Panc1 (cell line): ENCODE measurements around the gene CA12. TPM values are rescaled to one million over a fixed set of nuclear protein-coding genes. Genes with fewer than 3 reads are reported as not detected.

Source experiments
- ATAC-seq: fragments of 200-7000 bp; cut with Tn5 transposase; 2 replicates; pipeline ENCODE4 v1.9.1; 2020; ENCODE audit warnings: mild to moderate bottlenecking, moderate library complexity
- BruUV-seq: library from RNA; stranded (reverse); fragments of 400-500 nt; replicated peaks from 2 replicates; lab custom pipeline; 2021; lab: Mats Ljungman, UMichigan
- CTCF ChIA-PET: fragments of 300-600 bp; sonication (Branson Sonifier 250); formaldehyde crosslinking; loops from one replicate; lab custom pipeline; 2022; ENCODE audit warnings: antibody characterized with exemption; lab: Charles Lee
- POLR2A ChIA-PET: fragments of 300-600 bp; sonication (Branson Sonifier 250); formaldehyde crosslinking; loops from one replicate; lab custom pipeline; 2022; ENCODE audit warnings: antibody characterized with exemption; lab: Charles Lee
- DNase-seq: peaks from one replicate; pipeline ENCODE4 v3.0.0-alpha.2; 2010; ENCODE audit warnings: low read depth, low spot score
- H3K27ac ChIP-seq: 2 replicates; pipeline ENCODE4 v1.5.1; 2011; ENCODE audit warnings: mild to moderate bottlenecking, low read length, inconsistent platforms
- H3K27me3 ChIP-seq: fragments of 200-500 bp; sonication (Bioruptor generic); 2 replicates; pipeline ENCODE4 v1.6.0; 2014; ENCODE audit warnings: low read length, inconsistent platforms; ENCODE audit not compliant: control insufficient read depth, insufficient read depth
- H3K36me3 ChIP-seq: fragments of 200-500 bp; sonication (Bioruptor generic); 2 replicates; pipeline ENCODE4 v1.5.1; 2014; ENCODE audit warnings: inconsistent platforms, mild to moderate bottlenecking, low read length, moderate library complexity; ENCODE audit not compliant: control insufficient read depth, insufficient read depth
- H3K4me1 ChIP-seq: 2 replicates; pipeline ENCODE4 v1.5.1; 2011; ENCODE audit warnings: inconsistent platforms, mild to moderate bottlenecking, low read length, moderate library complexity; ENCODE audit not compliant: control insufficient read depth, insufficient read depth
- H3K4me3 ChIP-seq, 2 experiments: 2 replicates each; pipeline ENCODE4 v1.5.1; 2011 to 2012; ENCODE audit warnings: low read depth in 2 of 2, low read length in 2 of 2, mild to moderate bottlenecking in 2 of 2, inconsistent platforms in 1 of 2, moderate library complexity in 1 of 2
- H3K9me3 ChIP-seq: fragments of 200-500 bp; sonication (Bioruptor generic); 2 replicates; pipeline ENCODE4 v1.5.1; 2014; ENCODE audit warnings: low read depth, mild to moderate bottlenecking, inconsistent platforms, low read length, moderate library complexity; ENCODE audit not compliant: control insufficient read depth, insufficient read depth
- POLR2AphosphoS5 ChIP-seq: IDR thresholded peaks from 2 replicates; pipeline ENCODE4 v1.6.1; 2012; ENCODE audit warnings: mild to moderate bottlenecking, low read depth, low read length, moderate library complexity
- SIN3A ChIP-seq: IDR thresholded peaks from 2 replicates; pipeline ENCODE4 v1.6.1; 2012; ENCODE audit warnings: low read depth, mild to moderate bottlenecking, low read length, moderate library complexity, borderline replicate concordance; ENCODE audit not compliant: insufficient read depth
- TCF7L2 ChIP-seq: IDR thresholded peaks from 2 replicates; pipeline ENCODE4 v1.6.1; 2011; ENCODE audit warnings: mild to moderate bottlenecking, low read depth, low read length, inconsistent platforms
- in situ Hi-C: cut with HindIII; loops from 2 replicates; pipeline ENCODE4 v1.10.0; 2016; ENCODE audit warnings: low sequenced_read_pairs, low pct_unique_long_range_greater_than_20kb
- intact Hi-C: fragments of 100-400 bp; cut with micrococcal nuclease; formaldehyde crosslinking; loops from one replicate; pipeline ENCODE4 v1.10.0; 2022; ENCODE audit not compliant: unreplicated experiment
- total RNA-seq: library from RNA; stranded (reverse); gene quantifications from one replicate; pipeline ENCODE4 v1.2.1, GENCODE V29; 2021; ENCODE audit not compliant: unreplicated experiment
- TF ChIP-seq, protein P1 (sequence below): fragments of 450-650 bp; IDR thresholded peaks from 2 replicates; pipeline ENCODE4 v1.5.1; 2017; ENCODE audit warnings: mild to moderate bottlenecking
- TF ChIP-seq, protein P2 (sequence below), 2 experiments: IDR thresholded peaks; 2 replicates each; pipeline ENCODE4 v1.6.1; 2011 to 2012; ENCODE audit warnings: low read depth in 2 of 2, control low read depth in 1 of 2, low read length in 1 of 2, mild to moderate bottlenecking in 1 of 2, moderate library complexity in 1 of 2; ENCODE audit not compliant: insufficient read depth in 1 of 2

Gene CA12
- total RNA-seq, 1 experiment from 2014 or later: 0.74 TPM

DNA sequence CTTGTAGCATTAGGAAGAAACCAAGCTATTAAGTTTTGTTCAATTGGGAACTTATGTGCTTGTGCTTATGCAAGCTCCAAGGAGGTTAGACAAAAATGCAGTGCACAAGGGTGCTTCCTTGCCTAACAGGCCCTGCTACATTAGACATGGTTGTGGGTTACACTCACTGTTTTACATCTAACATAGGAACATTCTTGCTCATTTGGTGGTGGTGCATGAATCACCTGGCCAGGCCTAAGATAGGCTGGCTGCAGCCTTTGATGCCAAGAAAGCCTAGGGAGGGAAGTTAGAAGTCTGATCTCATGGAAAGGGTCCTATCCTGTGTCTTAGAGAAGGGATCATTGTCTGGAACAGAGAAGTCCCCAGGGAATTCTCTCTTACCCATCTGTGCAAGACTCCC is 43.5 kb downstream of the CA12 start:
- H3K9me3 ChIP-seq: no peaks in the 10 kb centered on the region

DNA sequence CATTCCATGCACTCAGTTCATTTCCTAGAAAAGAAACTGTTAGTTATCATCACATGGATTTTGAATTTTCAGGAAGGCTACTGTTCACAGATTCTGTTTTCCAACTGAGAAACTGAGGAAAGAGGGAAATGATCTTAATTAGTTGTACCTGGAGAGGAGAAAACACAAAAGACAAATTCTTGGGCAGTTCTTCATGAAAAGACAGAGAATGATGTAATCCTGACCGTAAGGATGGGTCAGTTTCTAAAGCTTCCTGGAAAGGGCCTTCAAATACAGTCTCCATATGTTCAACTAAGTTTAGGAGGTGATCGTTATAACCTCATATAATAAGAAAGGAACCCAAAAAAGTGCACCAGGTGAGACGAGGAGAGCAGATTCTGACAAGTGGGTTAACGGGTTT is 44.6 kb downstream of the CA12 start:
- H3K36me3 ChIP-seq: no peaks in the 10 kb centered on the region
- H3K9me3 ChIP-seq: no peaks in the 10 kb centered on the region
- no peak for DNase-seq
- ChIA-PET POLR2A (no interaction called here), CTCF (no interaction called here)
- intact Hi-C loops: no loop called here
- BruUV-seq: no TSS peak
- TF ChIP-seq SIN3A (no peak), TCF7L2 (no peak), POLR2AphosphoS5 (no peak)
- TF ChIP-seq, protein P1, sequence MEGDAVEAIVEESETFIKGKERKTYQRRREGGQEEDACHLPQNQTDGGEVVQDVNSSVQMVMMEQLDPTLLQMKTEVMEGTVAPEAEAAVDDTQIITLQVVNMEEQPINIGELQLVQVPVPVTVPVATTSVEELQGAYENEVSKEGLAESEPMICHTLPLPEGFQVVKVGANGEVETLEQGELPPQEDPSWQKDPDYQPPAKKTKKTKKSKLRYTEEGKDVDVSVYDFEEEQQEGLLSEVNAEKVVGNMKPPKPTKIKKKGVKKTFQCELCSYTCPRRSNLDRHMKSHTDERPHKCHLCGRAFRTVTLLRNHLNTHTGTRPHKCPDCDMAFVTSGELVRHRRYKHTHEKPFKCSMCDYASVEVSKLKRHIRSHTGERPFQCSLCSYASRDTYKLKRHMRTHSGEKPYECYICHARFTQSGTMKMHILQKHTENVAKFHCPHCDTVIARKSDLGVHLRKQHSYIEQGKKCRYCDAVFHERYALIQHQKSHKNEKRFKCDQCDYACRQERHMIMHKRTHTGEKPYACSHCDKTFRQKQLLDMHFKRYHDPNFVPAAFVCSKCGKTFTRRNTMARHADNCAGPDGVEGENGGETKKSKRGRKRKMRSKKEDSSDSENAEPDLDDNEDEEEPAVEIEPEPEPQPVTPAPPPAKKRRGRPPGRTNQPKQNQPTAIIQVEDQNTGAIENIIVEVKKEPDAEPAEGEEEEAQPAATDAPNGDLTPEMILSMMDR: no peak
- TF ChIP-seq, protein P2, sequence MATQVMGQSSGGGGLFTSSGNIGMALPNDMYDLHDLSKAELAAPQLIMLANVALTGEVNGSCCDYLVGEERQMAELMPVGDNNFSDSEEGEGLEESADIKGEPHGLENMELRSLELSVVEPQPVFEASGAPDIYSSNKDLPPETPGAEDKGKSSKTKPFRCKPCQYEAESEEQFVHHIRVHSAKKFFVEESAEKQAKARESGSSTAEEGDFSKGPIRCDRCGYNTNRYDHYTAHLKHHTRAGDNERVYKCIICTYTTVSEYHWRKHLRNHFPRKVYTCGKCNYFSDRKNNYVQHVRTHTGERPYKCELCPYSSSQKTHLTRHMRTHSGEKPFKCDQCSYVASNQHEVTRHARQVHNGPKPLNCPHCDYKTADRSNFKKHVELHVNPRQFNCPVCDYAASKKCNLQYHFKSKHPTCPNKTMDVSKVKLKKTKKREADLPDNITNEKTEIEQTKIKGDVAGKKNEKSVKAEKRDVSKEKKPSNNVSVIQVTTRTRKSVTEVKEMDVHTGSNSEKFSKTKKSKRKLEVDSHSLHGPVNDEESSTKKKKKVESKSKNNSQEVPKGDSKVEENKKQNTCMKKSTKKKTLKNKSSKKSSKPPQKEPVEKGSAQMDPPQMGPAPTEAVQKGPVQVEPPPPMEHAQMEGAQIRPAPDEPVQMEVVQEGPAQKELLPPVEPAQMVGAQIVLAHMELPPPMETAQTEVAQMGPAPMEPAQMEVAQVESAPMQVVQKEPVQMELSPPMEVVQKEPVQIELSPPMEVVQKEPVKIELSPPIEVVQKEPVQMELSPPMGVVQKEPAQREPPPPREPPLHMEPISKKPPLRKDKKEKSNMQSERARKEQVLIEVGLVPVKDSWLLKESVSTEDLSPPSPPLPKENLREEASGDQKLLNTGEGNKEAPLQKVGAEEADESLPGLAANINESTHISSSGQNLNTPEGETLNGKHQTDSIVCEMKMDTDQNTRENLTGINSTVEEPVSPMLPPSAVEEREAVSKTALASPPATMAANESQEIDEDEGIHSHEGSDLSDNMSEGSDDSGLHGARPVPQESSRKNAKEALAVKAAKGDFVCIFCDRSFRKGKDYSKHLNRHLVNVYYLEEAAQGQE (IDR thresholded peaks at IDR 0.05; ENCODE audit: insufficient read depth in 1 of 2, low read depth in 2 of 2, low read length in 1 of 2): no peak
- H3K27me3 ChIP-seq: peaks cover 9% of the 10 kb centered on the region
- H3K4me1 ChIP-seq: no peaks in the 10 kb centered on the region
- no peak overlapping the region for H3K4me3 ChIP-seq
- in situ Hi-C loops: no loop called here
- no peak for ATAC-seq
- no peak overlapping the region for H3K27ac ChIP-seq

More for the DNA sequence above, 43.5 kb downstream of the CA12 start:
- intact Hi-C loops: no loop called here
- no peaks in the 10 kb centered on the region for H3K36me3 ChIP-seq
- TF ChIP-seq, protein P2 (IDR thresholded peaks at IDR 0.05; ENCODE audit: insufficient read depth in 1 of 2, low read depth in 2 of 2, low read length in 1 of 2): no peak
- TF ChIP-seq SIN3A (no peak), TCF7L2 (no peak), POLR2AphosphoS5 (no peak)
- TF ChIP-seq, protein P1: no peak
- H3K27ac ChIP-seq: no peak overlapping the region
- POLR2A ChIA-PET: no interaction called here
- no peaks in the 10 kb centered on the region for H3K4me1 ChIP-seq
- CTCF ChIA-PET: no interaction called here
- ATAC-seq (no peak), DNase-seq (no peak)
- H3K27me3 ChIP-seq: peaks cover 9% of the 10 kb centered on the region
- in situ Hi-C loops: no loop called here
- no peak overlapping the region for H3K4me3 ChIP-seq
- BruUV-seq: no TSS peak
